Right lobe of liver (tissue), 4 donors: ENCODE measurements around the gene INPPL1.

Experiments used
- POLR2A ChIP-seq: fragments of 450-650 bp; IDR thresholded peaks from one replicate; pipeline ENCODE4 v1.6.1; 2017; ENCODE audit warnings: antibody characterized with exemption, mild to moderate bottlenecking
- TF ChIP-seq, protein P1 (sequence below), 4 donors: fragments of 200-600 bp in 3 of 4; fragments of 450-650 bp in 1 of 4; IDR thresholded peaks; one replicate each; pipeline versions ENCODE4 v1.5.1 to v1.8.0; 2016 to 2022; ENCODE audit warnings: antibody characterized with exemption in 4 of 4, mild to moderate bottlenecking in 2 of 4
- donor health status: DM: no; HTN: no; CAD: no.
- donor health status: DM: no; HTN: no; CAD: no.
- donor health status: DM: no; HTN: yes; CAD: no.

- TF ChIP-seq, protein P1, sequence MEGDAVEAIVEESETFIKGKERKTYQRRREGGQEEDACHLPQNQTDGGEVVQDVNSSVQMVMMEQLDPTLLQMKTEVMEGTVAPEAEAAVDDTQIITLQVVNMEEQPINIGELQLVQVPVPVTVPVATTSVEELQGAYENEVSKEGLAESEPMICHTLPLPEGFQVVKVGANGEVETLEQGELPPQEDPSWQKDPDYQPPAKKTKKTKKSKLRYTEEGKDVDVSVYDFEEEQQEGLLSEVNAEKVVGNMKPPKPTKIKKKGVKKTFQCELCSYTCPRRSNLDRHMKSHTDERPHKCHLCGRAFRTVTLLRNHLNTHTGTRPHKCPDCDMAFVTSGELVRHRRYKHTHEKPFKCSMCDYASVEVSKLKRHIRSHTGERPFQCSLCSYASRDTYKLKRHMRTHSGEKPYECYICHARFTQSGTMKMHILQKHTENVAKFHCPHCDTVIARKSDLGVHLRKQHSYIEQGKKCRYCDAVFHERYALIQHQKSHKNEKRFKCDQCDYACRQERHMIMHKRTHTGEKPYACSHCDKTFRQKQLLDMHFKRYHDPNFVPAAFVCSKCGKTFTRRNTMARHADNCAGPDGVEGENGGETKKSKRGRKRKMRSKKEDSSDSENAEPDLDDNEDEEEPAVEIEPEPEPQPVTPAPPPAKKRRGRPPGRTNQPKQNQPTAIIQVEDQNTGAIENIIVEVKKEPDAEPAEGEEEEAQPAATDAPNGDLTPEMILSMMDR (IDR thresholded peaks at IDR 0.05), result no peak
- no peak for TF ChIP-seq POLR2A
Observed at GRCh38 chr11:72234514-72234830, 9.9 kb downstream of the INPPL1 start.
